Measurements from ENCODE around the gene SLC46A1. TPM values are rescaled to one million over a fixed set of nuclear protein-coding genes. Genes with fewer than 3 reads are reported as not detected.

SLC46A1 gene
- total RNA-seq, 2 experiments from 2014 or later = 1.5 to 2.2 TPM

DNA sequence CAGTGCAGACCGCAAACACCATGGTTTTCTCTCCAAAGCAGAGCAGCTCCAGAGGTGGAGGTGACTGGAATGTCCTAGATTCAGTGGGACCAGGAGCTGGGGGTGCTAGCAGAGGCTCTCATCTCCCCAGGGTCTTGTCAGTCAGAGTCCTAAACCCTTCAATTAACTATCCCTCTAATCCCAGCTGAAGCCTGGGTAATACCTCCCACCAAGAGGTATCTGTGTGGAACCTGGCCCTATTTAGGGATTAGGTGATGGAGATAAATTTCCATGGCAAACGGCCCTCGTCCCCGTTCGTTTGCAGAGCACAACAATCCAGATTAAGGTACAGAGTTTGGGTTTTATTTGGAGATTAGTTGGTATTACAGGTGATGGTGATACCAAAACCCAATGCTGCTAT is 42.8 kb downstream of the SLC46A1 start:
- Histone ChIP-seq H3K4me1 (ENCODE audit: insufficient read depth, low read length, poor library complexity, severe bottlenecking) (peaks cover 6% of the 10 kb centered on the region), H3K36me3 (ENCODE audit: insufficient read depth, low read length) (peaks cover 45% of the 10 kb centered on the region), H3K9me2 (ENCODE audit: insufficient read depth, low read length) (no peaks in the 10 kb centered on the region), H3K9me3 (ENCODE audit: low read length) (no peaks in the 10 kb centered on the region), H3K4me2 (ENCODE audit: low read length) (no peak overlapping the region), H2AFZ (ENCODE audit: low read length) (no peak overlapping the region), H3K79me2 (ENCODE audit: insufficient read depth, low read depth, low read length) (peaks cover 10% of the 10 kb centered on the region), H4K20me1 (ENCODE audit: insufficient read depth, low read length) (no peaks in the 10 kb centered on the region), H3K27ac (ENCODE audit: low read depth, low read length, poor library complexity, severe bottlenecking) (no peak overlapping the region), H3K4me3 (ENCODE audit: low read depth, low read length, poor library complexity, severe bottlenecking) (no peak overlapping the region)
- ChIA-PET CTCF (ENCODE audit: unreplicated experiment) (no interaction called here), POLR2A (no interaction called here)
- TF ChIP-seq EZH2phosphoT487 (IDR thresholded peaks at IDR 0.05; ENCODE audit: borderline replicate concordance, low read depth, low read length) = no peak
- TF ChIP-seq CTCF (conservative IDR thresholded peaks at IDR 0.05; ENCODE audit: low read length) = no peak
- no TSS peak for BruUV-seq (replicated peaks)
- intact Hi-C loops (cut with micrococcal nuclease; ENCODE audit: unreplicated experiment) = no loop called here
- DNase-seq (ENCODE audit: low spot score) = no peak

GRCh38 chr17:28357901-28358197 is 48.2 kb downstream of the SLC46A1 start:
- CTCF ChIA-PET (ENCODE audit: unreplicated experiment) = no interaction called here
- Histone ChIP-seq H4K20me1 (ENCODE audit: insufficient read depth, low read length) (no peaks in the 10 kb centered on the region), H3K79me2 (ENCODE audit: insufficient read depth, low read depth, low read length) (peaks cover 33% of the 10 kb centered on the region), H3K36me3 (ENCODE audit: insufficient read depth, low read length) (peaks cover 59% of the 10 kb centered on the region), H3K27ac (ENCODE audit: low read depth, low read length, poor library complexity, severe bottlenecking) (peak overlapping the region; percentile 27), H2AFZ (ENCODE audit: low read length) (peak overlapping the region; percentile 48), H3K4me3 (ENCODE audit: low read depth, low read length, poor library complexity, severe bottlenecking) (peak overlapping the region; percentile 89), H3K4me2 (ENCODE audit: low read length) (peak overlapping the region; percentile 84), H3K4me1 (ENCODE audit: insufficient read depth, low read length, poor library complexity, severe bottlenecking) (peaks cover 21% of the 10 kb centered on the region), H3K9me3 (ENCODE audit: low read length) (no peaks in the 10 kb centered on the region), H3K9me2 (ENCODE audit: insufficient read depth, low read length) (no peaks in the 10 kb centered on the region)
- no TSS peak for BruUV-seq (replicated peaks)
- POLR2A ChIA-PET = interaction anchor here (0.8 to 3.6 kb wide), 11 partner anchors 8 to 45 kb away, joined by 3 to 22 read pairs (median 3); partner anchors contain the start of genes IFT20, SARM1, TNFAIP1 and VTN
- intact Hi-C loops (cut with micrococcal nuclease; ENCODE audit: unreplicated experiment) = loop anchor here (1.0 kb wide), 2 partner anchors 13 to 23 kb away; partner anchors contain the start of genes IFT20, SARM1 and TNFAIP1
- peak; percentile 23 for DNase-seq (ENCODE audit: low spot score)
- TF ChIP-seq CTCF (conservative IDR thresholded peaks at IDR 0.05; ENCODE audit: low read length) = no peak

GRCh38 chr17:28357061-28357900 is 48.7 kb downstream of the SLC46A1 start, which contains the start of gene POLDIP2:
Gene POLDIP2 (minus strand): TSS chr17:28357527. CDS start chr17:28357448, 79 bp downstream.
- Histone ChIP-seq H3K4me1 (ENCODE audit: insufficient read depth, low read length, poor library complexity, severe bottlenecking) (peaks cover 21% of the 10 kb centered on the region), H3K4me3 (ENCODE audit: low read depth, low read length, poor library complexity, severe bottlenecking) (peak within 1 kb of the TSS; percentile 89), H3K79me2 (ENCODE audit: insufficient read depth, low read depth, low read length) (peaks cover 33% of the 10 kb centered on the region), H4K20me1 (ENCODE audit: insufficient read depth, low read length) (no peaks in the 10 kb centered on the region), H3K4me2 (ENCODE audit: low read length) (peak within 1 kb of the TSS; percentile 99), H3K9me3 (ENCODE audit: low read length) (no peaks in the 10 kb centered on the region), H3K36me3 (ENCODE audit: insufficient read depth, low read length) (peaks cover 61% of the 10 kb centered on the region), H3K9me2 (ENCODE audit: insufficient read depth, low read length) (no peaks in the 10 kb centered on the region), H2AFZ (ENCODE audit: low read length) (peak within 1 kb of the TSS; percentile 69), H3K27ac (ENCODE audit: low read depth, low read length, poor library complexity, severe bottlenecking) (peak within 1 kb of the TSS; percentile 32)
- ChIA-PET CTCF (ENCODE audit: unreplicated experiment) (interaction anchor here (1.1 kb wide), 1 partner anchor 22 kb away, joined by 3 read pairs; the partner anchor contains the start of gene TNFAIP1), POLR2A (interaction anchor here (0.8 to 3.6 kb wide), 11 partner anchors 9 to 45 kb away, joined by 3 to 22 read pairs (median 3); partner anchors contain the start of genes IFT20, SARM1, TNFAIP1 and VTN)
- no TSS peak for BruUV-seq (replicated peaks)
- intact Hi-C loops (cut with micrococcal nuclease; ENCODE audit: unreplicated experiment) = loop anchor here (1.0 kb wide), 2 partner anchors 14 to 22 kb away; partner anchors contain the start of genes IFT20, SARM1 and TNFAIP1
- DNase-seq (ENCODE audit: low spot score) = peak; percentile 96
- TF ChIP-seq CTCF (conservative IDR thresholded peaks at IDR 0.05; ENCODE audit: low read length) (0 out of 2 replicates have a peak, but pooled peaks have one; percentile 18), EZH2phosphoT487 (IDR thresholded peaks at IDR 0.05; ENCODE audit: borderline replicate concordance, low read depth, low read length) (no peak)
